ENCODE data around the gene UBE2S.
"Not testable (repeated sequence)": the region's sequence is repeated elsewhere in the genome, so short reads cannot be mapped to it uniquely, and the experiment has no call there.

UBE2S gene

DNA sequence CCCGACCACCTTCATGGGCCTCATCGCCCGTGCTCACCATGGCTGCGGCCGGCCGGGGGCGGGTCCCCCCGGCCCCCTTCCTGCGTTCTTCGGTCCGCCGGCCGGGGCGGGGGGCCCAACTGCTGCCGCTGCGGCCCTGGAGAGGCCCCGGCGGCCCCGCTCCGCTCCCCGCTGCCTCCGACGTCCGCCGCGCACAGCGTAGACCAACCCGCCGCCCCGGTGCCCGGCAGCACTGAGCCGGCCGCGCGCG is at the start of gene UBE2S:
Gene UBE2S (minus strand): TSS at position 239 of the 250 bp plus-strand sequence. CDS start 199 bp downstream, at position 40.
- H3K79me2 ChIP-seq, result peaks cover 11% of the 10 kb centered on the region
- not testable (repeated sequence) for H3K9me3 ChIP-seq (ENCODE audit: control insufficient read depth, low read length); H3K36me3 ChIP-seq (ENCODE audit: control insufficient read depth, insufficient read depth, low read length); H3K27me3 ChIP-seq (ENCODE audit: control insufficient read depth, insufficient read depth, low read length); H3K4me1 ChIP-seq
- peak within 1 kb of the TSS; percentile 89 for H3K4me3 ChIP-seq (ENCODE audit: low read depth, low read length)
- peak within 1 kb of the TSS; percentile 100 for H3K4me2 ChIP-seq (ENCODE audit: low read length)
- peak within 1 kb of the TSS; percentile 87 for H2AFZ ChIP-seq
- H3K9ac ChIP-seq, result peak within 1 kb of the TSS; percentile 74
- H3K27ac ChIP-seq, result peak within 1 kb of the TSS; percentile 94

DNA sequence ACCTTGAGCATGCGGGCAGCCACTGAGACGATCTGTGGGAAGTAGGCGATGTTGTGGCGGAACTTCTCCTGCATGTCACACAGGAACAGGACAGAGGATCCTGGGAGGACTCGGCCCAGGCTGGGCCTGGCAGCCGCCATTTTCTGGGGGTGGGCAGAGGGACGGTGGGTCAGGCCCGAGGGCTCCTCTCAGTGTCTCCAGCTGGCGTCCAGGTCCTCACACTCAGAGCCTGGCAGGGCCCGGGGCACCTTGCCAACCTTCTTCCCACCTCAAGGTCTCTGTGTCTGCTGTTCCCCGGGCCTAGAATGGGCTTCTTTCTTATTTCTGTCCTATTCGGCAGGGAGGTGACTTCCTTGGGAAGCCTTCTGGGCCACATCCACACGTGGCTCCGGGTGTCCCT is 48.8 kb upstream of the UBE2S start:
- Histone ChIP-seq H3K4me1 (peaks cover 13% of the 10 kb centered on the region), H3K27me3 (ENCODE audit: control insufficient read depth, insufficient read depth, low read length) (peaks cover 3% of the 10 kb centered on the region), H3K9ac (no peak overlapping the region)

DNA sequence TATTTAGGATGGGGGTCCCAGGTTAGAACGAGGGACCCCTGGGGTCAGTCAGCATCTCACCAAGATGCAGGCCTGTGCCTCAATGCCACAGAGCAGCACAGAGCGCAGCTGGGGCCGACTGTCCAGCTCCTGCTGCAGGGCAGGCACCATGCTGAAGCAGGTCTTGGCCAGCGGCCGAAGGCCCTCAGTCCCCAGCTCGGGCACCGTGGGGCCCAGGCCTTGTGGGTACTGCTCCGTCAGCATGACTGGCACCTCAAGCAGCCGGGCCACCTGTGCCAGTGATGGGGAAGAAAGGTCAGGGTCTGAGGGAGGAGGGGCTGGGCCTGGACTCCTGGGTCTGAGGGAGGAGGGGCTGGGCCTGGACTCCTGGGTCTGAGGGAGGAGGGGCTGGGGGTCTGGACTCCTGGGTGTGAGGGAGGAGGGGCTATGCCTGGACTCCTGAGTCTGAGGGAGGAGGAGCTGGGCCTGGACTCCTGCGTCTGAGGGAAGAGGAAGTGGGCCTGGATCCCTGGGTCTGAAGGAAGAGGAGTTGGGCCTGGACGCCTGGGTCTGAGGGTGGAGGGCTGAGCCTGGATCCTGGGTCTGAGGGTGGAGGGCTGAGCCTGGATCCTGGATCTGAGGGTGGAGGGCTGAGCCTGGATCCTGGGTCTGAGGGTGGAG is 48.1 kb upstream of the UBE2S start:
- Histone ChIP-seq H3K9me3 (ENCODE audit: control insufficient read depth, low read length) (no peaks in the 10 kb centered on the region), H3K4me2 (ENCODE audit: low read length) (no peak overlapping the region), H3K9ac (no peak overlapping the region), H3K4me3 (ENCODE audit: low read depth, low read length) (no peak overlapping the region), H3K4me1 (peaks cover 13% of the 10 kb centered on the region), H3K27me3 (ENCODE audit: control insufficient read depth, insufficient read depth, low read length) (peaks cover 3% of the 10 kb centered on the region), H3K36me3 (ENCODE audit: control insufficient read depth, insufficient read depth, low read length) (no peaks in the 10 kb centered on the region), H3K27ac (no peak overlapping the region), H2AFZ (no peak overlapping the region), H3K79me2 (no peaks in the 10 kb centered on the region)
- TF ChIP-seq, protein P1, sequence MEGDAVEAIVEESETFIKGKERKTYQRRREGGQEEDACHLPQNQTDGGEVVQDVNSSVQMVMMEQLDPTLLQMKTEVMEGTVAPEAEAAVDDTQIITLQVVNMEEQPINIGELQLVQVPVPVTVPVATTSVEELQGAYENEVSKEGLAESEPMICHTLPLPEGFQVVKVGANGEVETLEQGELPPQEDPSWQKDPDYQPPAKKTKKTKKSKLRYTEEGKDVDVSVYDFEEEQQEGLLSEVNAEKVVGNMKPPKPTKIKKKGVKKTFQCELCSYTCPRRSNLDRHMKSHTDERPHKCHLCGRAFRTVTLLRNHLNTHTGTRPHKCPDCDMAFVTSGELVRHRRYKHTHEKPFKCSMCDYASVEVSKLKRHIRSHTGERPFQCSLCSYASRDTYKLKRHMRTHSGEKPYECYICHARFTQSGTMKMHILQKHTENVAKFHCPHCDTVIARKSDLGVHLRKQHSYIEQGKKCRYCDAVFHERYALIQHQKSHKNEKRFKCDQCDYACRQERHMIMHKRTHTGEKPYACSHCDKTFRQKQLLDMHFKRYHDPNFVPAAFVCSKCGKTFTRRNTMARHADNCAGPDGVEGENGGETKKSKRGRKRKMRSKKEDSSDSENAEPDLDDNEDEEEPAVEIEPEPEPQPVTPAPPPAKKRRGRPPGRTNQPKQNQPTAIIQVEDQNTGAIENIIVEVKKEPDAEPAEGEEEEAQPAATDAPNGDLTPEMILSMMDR (IDR thresholded peaks at IDR 0.05), result no peak

More for the DNA sequence above, 48.8 kb upstream of the UBE2S start:
- TF ChIP-seq, protein P1 (IDR thresholded peaks at IDR 0.05), result no peak
- H3K9me3 ChIP-seq (ENCODE audit: control insufficient read depth, low read length), result no peaks in the 10 kb centered on the region
- H3K4me3 ChIP-seq (ENCODE audit: low read depth, low read length), result no peak overlapping the region
- no peaks in the 10 kb centered on the region for H3K36me3 ChIP-seq (ENCODE audit: control insufficient read depth, insufficient read depth, low read length)
- no peak overlapping the region for H3K4me2 ChIP-seq (ENCODE audit: low read length)
- no peak overlapping the region for H2AFZ ChIP-seq
- H3K79me2 ChIP-seq, result no peaks in the 10 kb centered on the region
- no peak overlapping the region for H3K27ac ChIP-seq

DNA sequence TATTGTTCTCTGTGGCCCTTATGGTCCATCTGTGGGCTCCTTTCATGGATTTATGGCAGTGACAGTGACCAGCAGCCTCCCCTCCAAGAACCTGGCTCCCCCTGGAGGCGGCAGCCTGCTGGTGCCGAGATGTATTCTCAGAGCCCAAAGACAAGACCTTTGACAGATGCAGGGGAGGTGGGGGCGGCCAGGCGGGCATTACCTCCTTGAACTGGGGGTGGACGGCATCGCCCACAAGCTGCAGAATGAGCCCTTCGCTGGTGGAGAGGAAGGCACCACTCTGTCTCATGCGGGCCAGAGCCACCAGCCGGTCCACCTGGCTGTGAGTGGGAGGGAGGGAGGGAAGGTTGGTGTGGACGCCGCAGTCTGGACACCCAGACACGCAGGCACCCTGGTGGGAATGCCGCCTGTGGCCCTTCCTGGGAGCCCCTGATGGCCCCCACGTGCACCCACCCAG is 47.2 kb upstream of the UBE2S start:
- no peak overlapping the region for H3K27ac ChIP-seq
- H3K79me2 ChIP-seq, result no peaks in the 10 kb centered on the region
- TF ChIP-seq, protein P1 (IDR thresholded peaks at IDR 0.05), result peak; percentile 63
- H2AFZ ChIP-seq, result no peak overlapping the region
- H3K4me3 ChIP-seq (ENCODE audit: low read depth, low read length), result no peak overlapping the region
- peaks cover 10% of the 10 kb centered on the region for H3K4me1 ChIP-seq
- no peaks in the 10 kb centered on the region for H3K36me3 ChIP-seq (ENCODE audit: control insufficient read depth, insufficient read depth, low read length)
- H3K4me2 ChIP-seq (ENCODE audit: low read length), result no peak overlapping the region
- no peaks in the 10 kb centered on the region for H3K9me3 ChIP-seq (ENCODE audit: control insufficient read depth, low read length)
- H3K27me3 ChIP-seq (ENCODE audit: control insufficient read depth, insufficient read depth, low read length), result peaks cover 3% of the 10 kb centered on the region
- no peak overlapping the region for H3K9ac ChIP-seq

DNA sequence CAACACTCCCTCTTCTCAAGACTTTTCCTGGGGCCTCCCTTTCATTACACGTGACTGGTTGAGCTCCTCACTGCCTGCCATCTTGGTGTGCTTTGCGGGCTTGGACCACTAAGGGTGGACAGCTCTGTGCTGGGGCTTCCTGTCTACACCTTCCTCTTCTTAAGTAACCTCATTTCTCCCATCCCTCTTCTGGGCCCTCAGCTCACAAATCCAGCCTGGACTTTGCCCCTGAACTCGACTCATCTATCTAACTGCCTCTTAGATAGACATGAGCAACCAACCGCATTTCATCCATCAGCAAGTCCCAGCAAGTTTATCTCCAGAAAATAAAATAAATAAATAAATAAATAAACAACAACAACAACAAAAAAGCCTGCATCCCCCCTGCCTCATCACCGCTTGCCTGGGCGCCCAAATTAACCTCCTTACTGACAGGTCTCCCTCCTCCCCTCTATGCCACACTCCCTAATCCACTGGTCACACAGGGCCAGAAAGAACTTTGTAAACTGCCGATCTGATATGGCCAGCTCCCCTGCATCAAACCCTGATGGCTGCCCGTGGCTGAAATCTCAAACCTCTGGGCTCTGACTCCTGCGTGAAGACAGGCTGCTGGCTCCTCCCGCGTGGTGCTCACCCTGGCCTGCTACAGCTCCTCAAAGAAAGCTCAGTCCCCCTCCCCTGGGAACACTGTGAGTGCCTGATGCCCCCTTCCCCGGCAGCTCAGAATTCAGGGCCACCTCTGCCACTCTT is 46.1 kb upstream of the UBE2S start:
- Histone ChIP-seq H2AFZ (no peak overlapping the region), H3K36me3 (ENCODE audit: control insufficient read depth, insufficient read depth, low read length) (no peaks in the 10 kb centered on the region), H3K79me2 (no peaks in the 10 kb centered on the region), H3K27me3 (ENCODE audit: control insufficient read depth, insufficient read depth, low read length) (peaks cover 3% of the 10 kb centered on the region), H3K4me2 (ENCODE audit: low read length) (no peak overlapping the region), H3K4me1 (peaks cover 8% of the 10 kb centered on the region), H3K4me3 (ENCODE audit: low read depth, low read length) (no peak overlapping the region), H3K9me3 (ENCODE audit: control insufficient read depth, low read length) (no peaks in the 10 kb centered on the region), H3K9ac (no peak overlapping the region), H3K27ac (no peak overlapping the region)
- TF ChIP-seq, protein P1 (IDR thresholded peaks at IDR 0.05), result no peak
